ENCODE measurements around the gene ATF7.
A peak's percentile ranks its signal among the peaks of the same experiment; 100 is the strongest.
"Not testable (repeated sequence)": the region's sequence is repeated elsewhere in the genome, so short reads cannot be mapped to it uniquely, and the experiment has no call there.

Gene ATF7

DNA sequence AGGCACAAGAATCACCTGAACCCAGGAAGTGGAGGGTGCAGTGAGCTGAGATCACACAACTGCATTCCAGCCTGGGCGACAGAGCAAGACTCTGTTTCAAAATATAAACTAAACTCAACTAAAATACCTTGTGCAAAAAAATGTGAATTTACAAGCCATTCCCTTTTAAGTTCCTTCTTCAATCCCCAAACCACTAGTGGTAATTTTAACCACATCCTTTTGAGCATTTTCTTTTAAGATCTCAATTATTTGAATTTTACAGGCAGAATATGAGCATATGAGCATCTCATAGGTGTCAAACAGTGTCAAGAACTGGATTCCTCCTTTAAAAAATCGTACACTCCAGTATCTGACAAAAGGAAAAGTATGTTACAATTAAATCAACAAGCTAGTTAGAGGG, 61.9 kb downstream of the ATF7 start:
- no peak for DNase-seq

DNA sequence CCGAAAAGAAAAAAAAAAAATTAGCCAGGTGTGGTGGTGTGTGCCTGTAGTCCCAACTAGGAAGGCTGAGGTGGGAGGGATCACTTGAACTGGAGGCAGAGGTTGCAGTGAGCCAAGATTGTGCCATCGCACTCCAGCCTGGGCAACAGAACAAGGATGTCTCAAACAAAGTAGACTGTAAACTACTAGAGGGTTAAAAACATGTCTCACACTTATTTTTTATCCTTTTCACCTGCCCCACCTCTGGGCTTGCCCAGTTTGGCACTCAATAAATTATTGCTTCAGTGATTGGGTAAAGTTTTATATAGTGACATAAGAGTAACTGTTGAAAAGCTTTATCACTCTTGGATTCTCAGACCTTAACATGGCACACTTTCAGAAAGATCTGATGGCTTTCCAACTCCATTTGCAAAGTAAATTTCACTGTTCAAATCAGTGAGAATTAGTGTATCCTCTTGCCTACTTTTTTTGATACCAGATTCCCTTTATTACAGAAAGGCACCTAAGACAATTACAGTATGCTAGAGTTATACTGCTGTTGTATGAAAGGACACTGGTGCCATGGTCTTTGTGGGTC, 62.6 kb downstream of the ATF7 start:
- DNase-seq: no peak

DNA sequence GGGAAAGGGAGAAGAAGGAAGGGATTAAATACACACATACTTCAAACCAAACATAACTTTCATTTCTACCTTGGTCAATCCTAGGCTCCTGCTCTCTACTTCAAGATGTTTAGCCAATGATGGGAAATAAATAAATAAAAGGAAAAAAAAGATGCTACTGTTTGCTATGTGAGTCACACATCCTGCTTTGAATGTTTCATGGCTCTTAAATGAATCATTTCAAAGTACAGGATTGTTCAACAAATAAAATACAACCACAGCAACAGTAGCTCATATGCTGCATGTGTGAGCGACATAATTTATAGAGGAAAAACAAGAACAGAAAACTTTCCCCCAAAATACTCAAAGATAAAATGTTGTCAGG, 64.6 kb downstream of the ATF7 start:
- DNase-seq: no peak

DNA sequence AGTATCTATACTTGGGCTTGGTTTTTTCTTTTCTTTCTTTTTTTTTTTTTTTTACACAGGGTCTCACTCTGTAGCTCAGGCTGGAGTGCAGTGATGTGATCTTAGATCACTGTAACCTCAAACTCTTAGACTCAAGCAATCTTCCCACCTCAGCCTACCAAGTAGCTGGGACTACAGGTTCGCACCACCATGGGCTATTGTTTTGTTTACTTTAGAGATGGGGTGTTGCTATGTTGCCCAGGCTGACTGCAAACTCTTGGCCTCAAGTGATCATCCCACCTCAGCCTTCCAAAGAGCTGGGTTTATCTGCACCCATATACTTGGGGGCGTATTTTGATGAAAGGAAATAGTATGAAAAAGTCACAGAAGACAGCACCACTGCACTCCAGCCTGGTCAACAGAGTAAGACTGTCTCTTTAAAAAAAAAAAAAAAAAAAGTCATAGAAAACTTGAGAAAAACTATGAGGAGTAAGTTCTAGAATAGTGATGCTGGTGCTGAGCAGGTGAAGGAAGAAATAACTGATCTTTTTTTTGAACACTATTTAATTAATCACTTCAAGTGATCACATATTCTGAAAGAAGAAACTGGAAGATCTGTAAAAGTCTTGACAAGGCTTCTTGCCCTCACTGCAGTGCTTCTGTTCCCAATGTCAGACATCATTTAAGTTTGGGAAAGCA, 65.1 kb downstream of the ATF7 start:
- no peak for DNase-seq

DNA sequence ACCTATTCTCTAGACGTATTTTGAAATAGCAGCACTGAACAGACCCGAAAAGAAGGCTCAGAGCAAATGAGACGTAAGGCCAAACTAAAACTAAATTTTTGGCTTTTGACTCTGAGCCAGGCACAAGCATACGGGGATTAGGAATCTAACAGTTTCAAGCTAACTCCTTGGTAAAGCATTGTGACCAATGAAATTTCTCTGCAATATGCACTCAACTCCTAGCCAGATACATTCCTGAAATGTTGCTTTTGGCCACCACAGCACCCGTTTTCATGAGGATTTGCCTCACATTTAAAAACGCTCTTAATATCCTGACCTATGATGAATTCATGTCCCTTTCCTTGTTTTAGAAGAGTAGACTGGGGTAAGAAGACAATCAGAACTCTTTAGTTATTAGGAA, 65.8 kb downstream of the ATF7 start:
- DNase-seq: no peak

DNA sequence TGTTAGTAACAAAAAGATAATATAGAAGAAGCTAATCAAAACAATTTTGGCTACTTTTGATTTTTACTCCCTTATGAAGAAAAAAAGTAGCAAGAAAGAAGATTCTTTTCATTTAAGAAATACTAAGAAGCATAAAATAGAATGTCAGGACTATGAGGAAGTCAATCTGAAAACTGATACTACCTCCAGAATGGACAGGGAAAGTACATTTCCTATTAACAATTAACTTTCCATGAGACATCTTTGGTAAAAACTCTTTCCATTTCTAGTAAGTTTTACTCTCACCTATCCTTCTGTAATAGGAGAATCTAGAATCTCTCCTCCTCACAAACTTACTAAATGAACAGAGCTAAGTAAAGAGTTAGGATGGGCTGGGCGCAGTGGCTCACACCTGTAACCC, 67.6 kb downstream of the ATF7 start:
- DNase-seq: no peak

DNA sequence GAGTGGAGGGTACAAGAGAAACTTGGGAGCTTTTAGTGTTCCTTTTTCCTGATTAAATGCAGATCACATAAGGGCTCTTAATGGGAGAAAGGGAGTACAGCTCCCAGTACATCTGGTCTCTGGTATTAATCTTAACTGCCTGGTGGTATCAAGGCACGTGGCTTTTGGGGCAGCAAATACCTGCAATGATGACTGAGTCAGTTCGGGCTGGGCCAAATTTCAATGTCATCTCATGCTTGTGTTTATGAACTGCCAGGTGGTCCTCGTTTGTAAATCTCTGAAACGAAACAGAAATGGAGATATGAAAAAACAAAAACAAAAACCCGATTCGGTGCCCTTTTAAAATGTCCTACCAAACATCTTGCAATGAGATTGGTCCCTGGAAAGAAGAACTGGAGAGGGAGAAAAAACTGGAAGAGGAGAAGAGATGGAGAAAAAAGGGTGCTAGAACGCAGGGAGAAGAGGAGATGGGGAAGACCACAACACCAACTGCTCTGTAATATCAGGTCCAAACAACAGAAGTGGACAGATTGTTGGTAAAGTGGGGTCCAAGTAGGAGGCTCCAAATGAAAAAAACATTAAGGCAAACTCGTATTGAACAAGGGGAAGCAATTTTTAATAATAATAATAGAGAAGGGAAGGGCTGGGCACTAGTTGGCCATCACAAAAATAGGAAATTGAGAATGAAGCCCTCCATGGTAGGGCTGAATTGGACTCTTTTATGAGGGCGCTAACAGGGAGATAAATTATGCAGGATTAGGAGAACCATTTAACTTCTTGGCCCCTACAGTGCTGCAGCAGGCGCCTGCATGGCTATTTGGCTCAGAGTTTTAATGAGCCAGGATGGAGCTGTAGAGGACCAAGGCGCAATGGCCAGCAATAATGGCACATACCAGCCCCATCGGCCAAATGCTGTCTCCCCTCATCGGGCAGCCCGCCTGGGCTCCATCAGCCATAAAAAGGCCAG, 73.5 kb downstream of the ATF7 start:
- DNase-seq: no peak

DNA sequence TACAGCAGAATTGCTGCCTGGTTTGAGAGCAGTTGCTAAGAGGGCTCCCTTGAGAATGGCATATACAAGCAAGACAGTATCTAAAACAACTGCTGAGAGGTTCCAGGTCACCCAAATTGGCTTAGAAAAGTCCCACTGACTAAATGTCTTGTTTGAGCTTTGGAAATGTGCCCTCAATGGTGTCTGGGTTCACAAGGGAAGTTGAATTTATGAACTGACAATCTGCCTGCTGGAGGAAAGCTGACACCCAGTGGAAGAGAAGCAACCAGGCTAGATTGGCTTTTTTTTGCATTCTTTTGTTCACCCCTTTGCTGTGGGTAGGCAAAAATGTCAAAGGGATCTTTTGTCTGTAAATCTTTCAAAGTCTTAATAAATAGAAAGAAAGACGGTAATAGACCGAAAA, 74.3 kb downstream of the ATF7 start:
- DNase-seq: no peak

DNA sequence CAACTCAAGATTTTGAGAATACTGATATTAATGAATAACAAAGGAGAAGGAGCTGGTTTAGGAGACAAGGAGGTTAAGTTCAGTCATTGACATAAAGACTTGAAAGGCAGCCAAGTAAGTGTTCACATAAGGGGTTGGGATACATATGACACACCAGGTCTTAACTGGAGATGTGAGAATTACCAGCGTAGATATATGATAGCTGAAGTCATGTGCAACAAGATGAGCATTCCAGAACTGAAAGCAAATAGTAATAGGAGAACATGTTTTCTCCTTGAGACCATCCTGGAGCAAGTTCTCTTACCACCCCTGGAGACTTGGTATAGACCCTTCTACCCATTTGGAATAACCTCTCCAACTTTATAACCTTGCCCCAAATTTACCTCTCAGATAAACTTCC, 75.6 kb downstream of the ATF7 start:
- no peak for DNase-seq

DNA sequence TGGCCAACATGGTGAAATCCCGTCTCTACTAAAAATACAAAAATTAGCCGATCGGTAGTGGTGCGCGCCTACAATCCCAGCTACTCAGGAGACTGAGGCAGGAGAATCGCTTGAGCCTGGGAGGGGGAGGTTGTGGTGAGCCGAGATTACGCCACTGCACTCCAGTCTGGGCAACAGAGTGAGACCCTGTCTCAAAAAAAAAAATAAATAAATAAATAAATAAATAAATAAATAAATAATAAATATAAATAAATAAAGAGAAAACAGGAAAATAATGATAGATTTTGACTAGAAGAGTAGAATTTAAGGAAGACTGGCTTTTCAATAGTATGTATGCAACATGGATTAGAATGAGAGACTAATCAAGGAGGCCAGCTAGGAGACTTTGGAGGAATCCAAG, 76.1 kb downstream of the ATF7 start:
- DNase-seq: not testable (repeated sequence)

DNA sequence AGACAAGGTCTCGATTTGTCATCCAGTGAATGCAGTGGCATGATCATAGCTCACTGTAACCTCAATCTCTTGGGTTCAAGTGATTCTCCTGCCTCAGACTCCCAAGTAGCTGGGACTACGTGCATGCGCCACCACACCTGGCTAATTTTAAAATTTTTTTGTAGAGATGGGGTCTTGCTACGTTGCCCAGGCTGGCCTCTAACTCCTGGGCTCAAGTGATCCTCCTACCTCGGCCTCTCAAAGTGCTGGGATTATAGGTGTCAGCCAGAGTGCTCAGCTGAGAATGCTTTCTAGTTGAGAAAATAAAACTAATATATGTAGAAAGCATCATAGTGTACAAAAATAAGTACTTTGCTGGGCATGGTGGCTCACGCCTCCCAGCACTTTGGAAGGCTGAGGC, 77.8 kb downstream of the ATF7 start:
- DNase-seq: not testable (repeated sequence)

DNA sequence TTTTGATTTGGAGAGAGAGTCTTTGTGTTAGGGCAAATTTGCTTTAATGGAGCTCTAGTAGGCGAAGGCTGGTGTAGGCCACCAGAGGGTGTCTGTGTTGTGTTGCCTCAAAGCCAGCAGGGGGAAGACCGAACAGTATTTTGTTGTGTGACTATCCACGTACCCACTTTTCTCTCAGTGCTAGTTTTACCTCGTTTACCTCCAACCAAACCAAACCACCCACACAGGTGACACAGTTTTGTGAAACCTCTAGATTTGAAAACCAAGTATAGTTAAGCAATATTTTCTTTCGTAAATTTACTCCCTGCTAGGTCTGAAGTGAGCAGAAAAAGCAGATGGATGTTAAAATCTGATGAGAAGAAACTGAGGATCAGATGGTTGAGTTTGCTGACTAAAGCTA, 82.6 kb downstream of the ATF7 start:
- peak; percentile 60 for DNase-seq

DNA sequence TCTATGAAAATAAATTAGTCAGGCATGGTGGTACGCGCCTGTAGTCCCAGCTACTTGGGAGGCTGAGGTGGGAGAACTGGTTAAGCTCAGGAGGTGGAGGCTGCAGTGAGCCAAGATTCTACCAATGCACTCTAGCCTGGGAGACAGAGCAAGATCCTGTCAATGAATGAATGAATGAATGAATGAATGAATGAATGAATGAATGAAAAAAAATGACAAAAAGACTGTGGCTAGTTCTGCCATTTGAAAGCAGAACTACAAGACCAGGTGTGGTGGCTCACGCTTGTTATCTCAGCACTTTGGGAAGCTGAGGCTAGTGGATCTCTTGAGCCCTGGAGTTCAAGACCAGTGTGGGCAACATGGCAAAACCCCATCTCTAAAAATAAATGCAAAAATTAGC, 86.7 kb downstream of the ATF7 start:
- no peak for DNase-seq

DNA sequence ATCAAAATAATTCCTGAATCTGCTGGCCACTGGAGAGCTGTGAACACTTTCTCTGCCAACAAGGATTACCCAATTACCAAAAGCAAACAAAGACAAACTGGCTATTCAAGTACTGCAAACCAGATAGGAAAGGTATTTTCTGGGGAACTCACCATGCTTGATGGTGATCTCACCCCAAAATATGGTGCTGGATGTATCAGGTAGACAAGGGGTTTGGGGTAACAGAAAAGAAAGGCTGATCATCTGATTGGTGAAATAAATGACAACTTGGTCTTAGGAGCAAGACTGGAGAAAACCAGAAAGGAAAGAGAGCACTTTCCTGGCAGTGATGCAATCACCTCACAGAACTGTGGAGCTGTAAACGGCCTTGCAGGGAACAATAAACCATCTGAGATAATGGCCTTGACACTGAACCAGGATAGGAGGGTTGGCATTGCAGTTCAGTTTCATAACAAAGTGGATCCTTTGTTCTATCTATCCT, 87.9 kb downstream of the ATF7 start:
- DNase-seq: no peak

DNA sequence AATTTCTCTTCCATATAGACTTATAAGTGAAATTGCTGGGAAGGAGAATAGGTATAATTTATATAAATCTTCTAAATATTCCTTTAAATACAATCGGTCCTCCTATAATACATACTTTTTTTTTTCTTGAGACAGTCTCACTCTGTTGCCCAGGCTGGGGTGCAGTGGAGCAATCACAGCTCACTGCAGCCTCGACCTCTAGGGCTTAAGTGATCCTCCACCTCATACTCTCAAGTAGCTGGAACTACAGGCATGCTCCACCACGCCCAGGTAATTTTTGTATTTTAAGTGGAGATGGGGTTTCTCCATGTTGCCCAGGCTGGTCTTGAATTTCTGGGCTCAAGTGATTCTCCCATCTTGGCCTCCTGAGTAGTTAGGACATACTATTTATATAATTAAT, 89.2 kb downstream of the ATF7 start:
- no peak for DNase-seq

DNA sequence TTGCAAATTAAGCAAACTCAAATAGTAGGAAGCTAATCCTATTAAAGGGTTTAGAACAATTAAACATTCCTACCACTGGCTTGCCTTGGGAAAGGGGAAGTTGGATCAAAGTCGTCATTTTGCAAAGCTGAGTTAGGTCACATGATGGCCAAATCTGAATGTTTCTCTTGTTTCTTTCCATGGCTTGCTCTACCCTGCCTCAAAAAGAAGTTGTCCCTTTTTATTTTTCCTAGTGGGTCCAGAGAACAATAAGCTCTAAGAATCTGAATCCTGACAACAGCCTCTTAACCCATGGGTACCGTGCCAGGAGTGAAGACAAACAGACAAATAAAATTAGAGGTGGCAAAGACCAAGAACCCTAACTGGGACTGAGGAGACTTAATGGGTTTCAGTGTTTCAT, 92.7 kb downstream of the ATF7 start:
- no peak for DNase-seq

DNA sequence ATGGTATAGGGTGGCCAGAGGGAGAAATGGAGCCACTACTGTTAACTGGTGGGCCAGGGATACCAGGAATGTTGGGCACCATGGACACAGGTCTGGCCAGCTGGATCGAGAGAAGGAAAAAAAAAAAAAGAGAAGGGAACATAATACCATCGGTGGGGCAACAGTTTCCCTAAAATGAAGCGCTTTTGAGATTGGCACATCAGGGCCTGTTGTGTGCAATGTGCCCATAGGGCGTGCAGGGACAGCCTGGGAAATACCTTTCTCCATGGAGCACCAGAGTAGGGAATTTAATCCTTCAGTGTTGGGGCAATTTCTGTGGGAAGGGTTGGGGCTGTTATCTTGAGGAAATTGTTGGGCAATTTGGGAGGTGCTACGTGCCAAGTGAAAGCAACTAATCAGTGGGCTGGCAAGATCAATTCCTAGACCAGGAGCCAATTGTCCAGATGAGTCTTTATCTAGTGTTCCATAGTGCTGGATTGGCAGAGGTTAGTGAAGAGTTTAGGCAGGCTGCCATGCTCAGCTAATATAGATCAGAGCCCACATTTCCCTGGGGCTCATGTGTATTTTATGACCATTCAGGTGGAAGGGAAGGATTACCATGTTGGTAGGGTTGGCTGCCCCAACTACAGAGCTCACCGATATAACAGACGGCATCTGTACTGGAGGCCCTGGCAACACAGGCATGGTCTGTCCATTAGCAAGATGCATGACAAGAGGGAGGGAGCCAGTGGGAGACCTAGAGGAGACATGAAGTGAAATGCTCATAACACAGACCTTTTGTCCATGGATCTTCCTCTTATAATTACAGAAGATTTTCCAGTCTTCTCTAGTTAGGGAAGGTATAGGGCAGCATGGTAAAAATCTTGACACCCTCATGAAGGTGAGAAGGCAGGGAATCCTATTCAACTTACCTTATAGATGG, 93.4 kb downstream of the ATF7 start:
- no peak for DNase-seq

DNA sequence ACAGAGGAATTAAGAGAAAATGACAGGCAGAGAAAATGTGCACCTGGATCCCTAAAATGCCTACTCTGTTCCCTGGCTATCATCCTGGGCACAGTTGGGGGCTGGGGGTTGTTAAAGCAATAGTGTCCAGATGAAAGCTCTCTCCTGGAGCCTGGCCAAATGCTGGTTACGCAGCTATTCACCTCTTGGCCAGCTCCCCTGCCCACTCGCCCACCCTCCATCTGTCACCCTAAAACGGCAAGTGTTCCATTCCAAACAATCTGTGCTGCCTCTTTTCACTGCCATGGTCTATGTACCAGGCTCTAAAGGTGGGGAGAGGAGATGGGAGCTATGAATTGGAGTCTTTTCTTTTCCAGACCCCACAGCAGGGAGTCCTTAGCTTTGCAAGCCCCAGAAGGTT, 94.2 kb downstream of the ATF7 start:
- DNase-seq: no peak

DNA sequence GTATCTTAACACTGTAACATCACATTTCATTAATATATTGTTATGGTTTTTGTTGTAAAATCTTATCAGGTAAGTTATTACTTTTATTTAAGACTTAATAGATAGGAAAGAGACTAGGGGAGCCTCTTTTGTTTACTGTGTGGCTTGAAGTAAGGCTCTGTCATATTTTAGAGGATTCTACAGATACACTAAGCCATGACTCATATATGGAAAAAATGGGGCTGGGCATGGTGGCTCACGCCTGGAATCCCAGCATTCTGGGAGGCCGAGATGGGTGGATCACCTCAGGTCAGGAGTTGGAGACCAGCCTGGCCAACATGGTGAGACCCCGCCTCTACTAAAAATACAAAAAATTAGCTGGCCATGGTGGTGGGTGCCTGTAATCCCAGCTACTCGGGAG, 95.3 kb downstream of the ATF7 start:
- DNase-seq: no peak

DNA sequence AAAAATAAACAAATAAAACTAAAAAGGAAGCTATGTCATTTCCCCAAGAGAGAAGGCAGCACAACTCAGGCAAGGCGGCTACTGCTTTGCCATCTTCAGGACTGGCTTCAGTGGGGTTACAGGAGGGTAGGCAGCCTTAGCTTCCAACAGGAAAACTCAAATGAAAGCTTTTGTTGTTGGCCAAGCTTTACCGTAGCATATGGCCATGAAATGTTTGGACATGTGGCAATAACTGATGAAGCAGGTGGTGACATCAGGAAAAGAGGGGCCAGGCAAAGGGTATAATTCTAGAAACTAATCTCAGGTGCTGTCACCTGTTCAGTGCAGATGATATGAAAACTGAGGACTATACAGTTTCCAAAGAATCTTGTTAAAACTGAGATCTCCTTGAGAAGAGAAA, 96.1 kb downstream of the ATF7 start:
- no peak for DNase-seq

DNA sequence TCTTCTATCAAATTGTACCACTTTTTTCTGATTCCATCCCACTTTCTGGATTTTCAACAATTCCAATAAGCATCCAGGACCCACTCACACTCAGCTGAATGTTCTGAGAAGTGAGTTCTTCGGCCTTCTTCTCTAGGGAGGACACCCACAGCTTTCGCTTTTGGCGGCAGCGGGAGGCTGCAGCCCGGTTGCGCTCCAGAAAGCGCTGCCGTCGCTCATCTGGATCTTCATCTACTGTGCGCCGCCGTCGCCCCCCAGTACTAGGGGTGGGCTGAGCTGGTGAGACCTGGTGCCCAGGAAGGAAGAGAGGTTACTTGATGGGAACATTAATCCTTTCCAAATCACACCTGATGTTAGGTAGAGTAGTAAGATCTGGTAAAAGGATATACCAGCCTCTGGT, 101.7 kb downstream of the ATF7 start:
- no peak for DNase-seq

DNA sequence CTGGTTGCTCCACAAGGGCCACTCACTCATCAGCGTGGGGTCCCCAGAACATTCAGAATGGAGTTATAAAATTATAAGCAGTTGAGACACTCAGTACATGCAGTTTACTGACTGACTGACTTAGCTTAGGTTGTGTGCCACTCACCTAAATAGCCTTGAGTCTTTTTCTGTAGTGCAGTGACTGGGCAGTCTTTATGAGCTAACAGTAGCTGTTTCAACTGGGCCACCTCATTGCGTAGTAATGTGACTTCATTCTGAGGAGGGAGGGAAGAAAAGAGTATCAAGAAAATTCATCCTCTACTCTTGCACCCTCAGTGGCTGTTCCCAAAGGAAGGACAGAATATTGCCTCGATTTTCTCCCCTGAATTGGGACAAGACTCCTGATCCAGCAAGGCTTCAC, 103.1 kb downstream of the ATF7 start:
- no peak for DNase-seq

DNA sequence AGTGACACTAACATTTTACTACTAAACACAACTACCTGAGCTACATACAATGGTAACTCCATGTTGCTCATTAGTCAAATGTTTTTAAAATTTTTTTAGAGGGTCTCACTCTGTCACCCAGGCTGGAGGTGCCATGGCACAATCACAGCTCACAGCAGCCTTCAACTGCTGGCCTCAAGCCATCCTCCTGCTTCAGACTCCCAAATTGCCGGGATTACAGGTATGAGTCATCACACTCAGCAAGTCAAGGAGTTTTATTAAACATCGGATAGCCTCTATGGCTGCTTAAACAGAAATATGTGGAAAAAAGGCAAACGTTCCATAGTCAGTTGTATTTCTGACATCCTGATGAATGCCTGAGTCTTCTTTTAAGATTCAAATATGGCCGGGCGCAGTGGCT, 107.8 kb downstream of the ATF7 start:
- no peak for DNase-seq
